NT2/D1 (cell line): ENCODE results near the gene CNOT8.

ENCODE experiments used
- SUZ12 ChIP-seq: IDR thresholded peaks from 2 replicates; pipeline ENCODE4 v1.6.1; 2011; ENCODE audit not compliant: insufficient read length, insufficient read depth; ENCODE audit errors: extremely low read depth
- YY1 ChIP-seq: IDR thresholded peaks from 2 replicates; pipeline ENCODE4 v1.6.1; 2011; ENCODE audit not compliant: insufficient read length, insufficient read depth
- ZNF274 ChIP-seq: IDR thresholded peaks from 2 replicates; pipeline ENCODE4 v1.6.1; 2011; ENCODE audit warnings: mild to moderate bottlenecking, low read depth, low read length

GRCh38 chr5:154878642-154879335, 20.4 kb downstream of the CNOT8 start:
- TF ChIP-seq YY1 (no peak), ZNF274 (no peak), SUZ12 (no peak)
